Effector CD8-positive, alpha-beta T cell (primary cell): ENCODE data around the gene BLOC1S4.

Experiments used
- DNase-seq: peaks from one replicate; lab custom pipeline; 2025; lab: John Stamatoyannopoulos, UW

BLOC1S4 gene

DNA sequence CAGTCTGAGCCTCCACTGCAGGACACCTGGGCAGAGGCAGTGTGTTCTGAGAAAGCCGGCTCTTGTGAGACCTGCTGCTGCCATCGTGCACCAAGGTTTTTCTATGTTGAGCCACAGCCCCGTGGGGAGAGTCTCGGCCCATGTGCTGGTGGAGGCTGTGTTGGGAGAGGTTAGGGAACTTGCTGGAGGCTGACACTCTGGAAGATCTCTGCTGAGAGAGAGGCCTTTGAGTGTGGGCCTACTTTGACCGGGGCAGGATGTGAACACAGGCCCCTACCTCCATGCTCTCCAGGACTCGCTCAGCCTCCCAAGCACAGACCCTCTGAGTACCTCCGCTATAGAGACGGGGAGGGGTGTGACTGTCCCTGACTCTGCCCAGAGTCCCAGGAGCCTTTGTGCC is 23.6 kb upstream of the BLOC1S4 start:
- DNase-seq = no peak

DNA sequence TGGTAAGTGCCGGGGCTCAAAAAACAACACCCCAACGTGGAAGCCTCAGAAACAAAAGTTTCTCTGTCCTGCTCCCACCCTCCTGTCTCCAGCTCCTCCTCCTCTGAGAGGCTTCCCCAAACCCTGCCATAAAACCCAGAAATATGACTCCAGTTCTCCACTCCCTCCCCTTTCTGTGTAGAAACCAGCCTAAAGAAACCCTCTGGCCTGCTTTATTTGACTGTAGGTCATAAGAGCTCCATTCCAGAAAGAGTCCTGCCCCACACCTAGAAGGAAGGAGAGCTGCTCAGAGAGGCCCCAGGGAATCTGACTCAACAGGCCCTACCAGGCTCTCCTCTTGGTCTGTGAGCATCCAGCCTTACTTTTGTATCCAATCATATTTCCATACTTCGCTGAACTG is 23.2 kb upstream of the BLOC1S4 start:
- no peak for DNase-seq

DNA sequence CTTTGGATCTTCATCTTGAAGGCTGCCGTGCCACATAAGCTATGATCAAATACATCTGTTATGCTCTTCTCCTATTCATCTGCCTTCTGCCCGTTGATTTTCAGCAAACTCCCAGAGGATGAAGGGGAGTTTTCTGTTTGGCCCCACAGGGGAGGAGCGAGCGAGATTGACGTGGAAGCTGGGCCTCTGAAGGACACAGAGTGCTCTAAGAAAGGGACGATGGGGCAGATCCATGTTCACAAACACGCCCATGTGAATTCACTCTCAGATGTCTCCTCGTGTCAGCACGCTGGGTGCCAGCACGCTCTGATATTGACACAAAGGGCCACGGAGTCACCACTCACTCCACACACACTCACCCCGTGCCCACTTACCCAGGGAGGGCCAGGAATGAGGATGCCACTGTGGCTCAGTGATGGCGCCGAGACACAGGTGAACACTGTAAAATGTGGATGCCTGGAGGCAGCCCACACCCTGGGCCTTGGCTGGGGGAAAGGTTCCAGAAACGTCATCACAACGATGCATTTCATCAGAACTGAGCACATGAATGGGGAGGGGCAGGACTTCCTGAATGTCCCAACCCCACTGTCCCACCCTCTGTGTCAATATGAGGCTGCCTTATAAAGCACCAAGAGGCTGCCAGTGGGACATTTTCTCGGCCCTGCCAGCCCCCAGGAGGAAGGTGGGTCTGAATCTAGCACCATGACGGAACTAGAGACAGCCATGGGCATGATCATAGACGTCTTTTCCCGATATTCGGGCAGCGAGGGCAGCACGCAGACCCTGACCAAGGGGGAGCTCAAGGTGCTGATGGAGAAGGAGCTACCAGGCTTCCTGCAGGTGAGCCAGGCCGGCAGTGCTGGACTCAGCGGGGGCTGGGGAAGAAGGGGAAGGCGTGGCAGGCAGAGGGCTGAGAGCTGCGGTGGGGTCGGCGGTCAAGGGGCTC is 22.5 kb upstream of the BLOC1S4 start, which contains the start of gene S100P:
S100P (plus strand) TSS at position 648 of the 946 bp plus-strand sequence; CDS start at position 703, 55 bp downstream.
- DNase-seq = no peak

DNA sequence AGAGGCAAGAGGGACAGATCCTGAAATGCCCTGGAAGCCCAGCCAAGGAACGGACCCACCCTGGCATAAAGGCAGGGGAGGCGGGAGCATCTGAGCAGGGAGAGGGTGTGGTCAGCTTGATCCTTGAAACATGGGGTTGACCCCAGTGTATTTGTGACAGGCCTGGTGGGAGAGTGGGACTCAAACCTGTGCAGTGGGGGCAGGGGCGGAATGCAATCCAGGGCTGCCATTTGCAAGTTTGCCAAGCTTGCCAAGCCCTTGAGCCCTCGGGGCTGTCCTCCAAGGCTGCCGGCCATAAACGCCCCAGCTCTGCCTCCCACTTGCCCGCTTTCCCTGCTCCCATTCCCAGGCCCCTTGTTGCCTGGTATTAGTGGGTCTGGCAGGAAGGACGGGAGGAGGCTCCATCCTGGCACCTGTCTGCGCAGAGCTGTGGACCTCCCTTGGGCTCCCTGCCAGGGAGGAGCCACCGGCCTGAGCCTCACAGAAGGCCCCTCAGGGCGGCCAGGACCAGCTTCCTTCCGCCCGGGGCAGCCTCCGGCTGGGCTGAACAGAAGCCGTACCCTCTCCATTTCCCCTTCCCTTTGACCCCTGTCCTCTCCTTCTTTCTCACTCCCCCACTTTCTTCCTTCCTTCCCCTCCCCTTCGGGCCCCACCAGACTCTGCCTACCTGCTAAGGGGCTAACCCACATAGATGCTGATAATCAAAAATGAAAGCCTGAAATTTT is 21.6 kb upstream of the BLOC1S4 start:
- peak; percentile 12 for DNase-seq

DNA sequence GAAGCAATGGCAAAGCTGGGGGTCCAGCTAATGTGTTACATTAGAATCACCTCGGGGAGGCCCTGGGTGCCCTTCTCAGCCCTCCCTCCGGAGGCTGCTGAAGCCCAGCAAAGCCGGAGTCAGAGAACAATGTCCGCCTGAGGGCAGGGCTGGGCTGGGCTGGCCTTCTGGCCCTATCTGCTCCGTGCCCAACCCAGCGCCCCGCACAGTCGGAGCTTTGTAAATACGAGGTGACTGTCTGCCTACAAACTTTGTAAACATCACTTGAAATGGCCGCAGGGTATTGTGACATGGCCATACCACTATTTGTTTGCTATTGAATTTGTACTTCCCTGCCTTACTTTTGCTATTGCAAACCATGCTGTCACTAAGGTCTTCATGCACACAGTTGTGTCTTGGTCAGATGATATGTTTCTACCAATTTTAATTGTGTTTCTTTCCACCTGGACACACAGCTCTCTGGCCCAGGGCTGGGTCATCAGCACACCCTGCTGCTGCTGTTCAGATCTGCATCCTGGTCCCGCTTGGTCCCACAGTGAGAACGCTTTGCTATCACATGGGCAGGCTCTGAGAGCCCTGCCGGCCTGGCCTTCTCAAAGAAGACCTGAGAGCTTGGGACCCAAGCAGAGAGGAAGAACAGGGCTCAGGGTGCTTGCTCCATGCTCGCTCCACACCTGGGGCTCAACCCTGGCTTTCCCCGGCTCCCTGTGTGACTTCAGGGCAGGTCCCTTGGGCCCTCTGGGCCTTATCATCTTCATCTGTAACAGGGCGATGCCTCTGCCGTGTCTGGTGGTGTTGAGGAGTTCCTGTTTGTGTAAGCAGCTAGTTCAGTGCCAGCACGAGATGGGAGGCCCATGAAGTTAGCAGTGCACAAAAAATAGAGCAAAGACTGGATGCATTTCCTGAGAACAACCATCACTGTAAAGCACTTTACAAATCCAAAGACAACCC is 20.0 kb upstream of the BLOC1S4 start:
- no peak for DNase-seq

DNA sequence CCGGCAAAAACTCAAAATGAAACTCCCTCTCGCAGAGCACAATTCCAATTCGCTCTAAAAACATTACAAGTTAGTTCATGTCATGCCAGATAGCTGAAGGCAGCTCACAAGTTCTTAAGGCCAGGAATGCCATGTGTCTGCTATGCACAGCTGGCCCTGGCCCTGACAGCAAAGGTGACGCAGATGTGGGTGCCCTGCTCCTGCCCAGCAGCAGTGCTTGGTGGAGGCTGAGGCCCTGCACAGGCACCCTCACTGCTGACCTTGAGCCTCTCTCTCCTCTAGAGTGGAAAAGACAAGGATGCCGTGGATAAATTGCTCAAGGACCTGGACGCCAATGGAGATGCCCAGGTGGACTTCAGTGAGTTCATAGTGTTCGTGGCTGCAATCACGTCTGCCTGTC is 19.4 kb upstream of the BLOC1S4 start:
- DNase-seq = no peak

DNA sequence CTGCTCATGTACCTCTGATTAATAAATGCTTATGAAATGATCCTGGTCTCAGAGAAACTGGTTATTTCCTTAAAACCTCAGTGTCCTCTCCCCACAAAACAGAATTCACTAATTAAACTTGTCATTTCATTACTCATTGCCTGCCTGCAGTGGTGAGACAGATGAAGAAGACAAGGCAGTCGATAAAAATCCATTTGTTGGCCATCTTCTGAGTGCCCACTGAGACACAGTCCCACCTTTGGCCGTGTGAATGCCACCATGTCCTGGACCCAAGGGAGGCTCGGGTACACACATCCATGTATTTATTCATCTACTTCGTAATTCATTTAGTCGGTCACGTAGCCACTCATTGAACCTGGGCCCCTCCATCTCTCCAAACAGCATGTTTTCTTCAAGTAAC is 18.8 kb upstream of the BLOC1S4 start:
- no peak for DNase-seq

DNA sequence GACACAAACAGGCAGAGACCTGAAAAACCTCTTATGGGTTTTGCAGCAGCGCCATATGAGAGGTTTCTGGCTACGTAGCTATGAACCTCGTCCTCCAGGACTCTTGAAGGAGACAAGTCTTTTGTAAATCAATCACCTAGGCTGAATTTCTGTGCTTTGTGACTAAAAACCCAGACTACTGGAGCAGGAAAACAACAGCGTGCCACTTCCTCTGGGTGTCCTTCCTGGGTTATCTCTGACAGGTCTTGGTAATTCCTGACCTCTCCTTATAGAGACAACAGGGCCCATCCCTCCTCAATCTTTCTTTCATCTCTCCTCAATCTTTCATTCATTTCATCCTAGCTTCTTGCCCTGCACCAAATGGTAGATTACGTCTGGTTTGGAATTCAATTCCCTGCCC is 16.6 kb upstream of the BLOC1S4 start:
- no peak for DNase-seq

DNA sequence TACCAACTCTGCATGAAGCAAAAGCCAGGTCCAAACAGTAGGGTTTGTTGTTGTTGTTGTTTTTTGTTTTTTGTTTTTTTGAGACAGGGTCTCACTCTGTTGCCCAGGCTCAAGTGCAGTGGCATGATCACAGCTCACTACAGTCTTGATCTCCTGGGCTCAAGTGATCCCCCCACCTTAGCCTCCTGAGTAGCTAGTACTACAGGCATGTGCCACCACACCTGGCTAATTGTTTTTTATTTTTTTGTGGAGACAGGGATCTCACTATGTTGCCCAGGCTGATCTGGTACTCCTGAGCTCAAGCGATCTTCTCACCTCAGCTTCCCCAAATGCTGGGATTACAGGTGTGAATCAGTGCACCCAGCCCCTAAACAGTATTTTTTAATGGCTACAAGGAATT is 16.1 kb upstream of the BLOC1S4 start:
- no peak for DNase-seq

DNA sequence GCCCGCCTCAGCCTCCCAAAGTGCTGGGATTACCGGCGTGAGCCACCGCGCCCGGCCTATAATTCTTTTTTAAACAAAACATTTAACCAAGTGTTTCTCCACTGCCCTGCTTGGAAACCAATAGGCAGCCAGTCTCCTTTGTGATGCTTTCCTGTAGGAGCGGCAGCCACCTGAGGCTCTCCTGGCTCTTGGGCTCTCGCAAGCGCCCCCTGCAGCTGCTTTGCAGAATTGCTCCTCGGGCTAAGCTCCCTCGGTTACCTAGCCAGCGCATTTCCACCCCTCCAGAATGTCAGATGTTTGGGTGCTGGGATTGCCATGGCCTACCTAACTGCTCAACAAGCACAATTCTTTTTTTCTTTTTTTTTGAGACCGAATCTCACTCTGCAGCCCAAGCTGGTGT is 14.6 kb upstream of the BLOC1S4 start:
- DNase-seq = no peak

DNA sequence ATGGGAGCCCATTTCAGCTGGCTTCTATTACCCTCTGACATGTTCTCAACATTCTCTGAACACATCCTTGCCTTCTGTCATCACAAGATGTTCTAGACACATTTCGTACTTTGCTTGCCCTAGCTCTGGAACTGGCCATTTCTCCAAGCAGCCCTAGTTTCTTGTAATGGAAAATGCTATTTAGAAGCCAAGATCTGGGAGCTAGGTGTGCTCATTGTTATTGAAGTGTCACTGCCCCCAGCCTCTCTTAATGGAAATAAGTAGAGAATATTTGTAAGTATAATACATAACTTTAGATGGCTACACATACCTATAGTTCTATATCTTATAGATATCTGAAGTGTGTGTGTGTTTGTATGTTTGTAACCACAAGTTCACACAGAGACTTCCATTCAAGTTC is 13.2 kb upstream of the BLOC1S4 start:
- DNase-seq = no peak

DNA sequence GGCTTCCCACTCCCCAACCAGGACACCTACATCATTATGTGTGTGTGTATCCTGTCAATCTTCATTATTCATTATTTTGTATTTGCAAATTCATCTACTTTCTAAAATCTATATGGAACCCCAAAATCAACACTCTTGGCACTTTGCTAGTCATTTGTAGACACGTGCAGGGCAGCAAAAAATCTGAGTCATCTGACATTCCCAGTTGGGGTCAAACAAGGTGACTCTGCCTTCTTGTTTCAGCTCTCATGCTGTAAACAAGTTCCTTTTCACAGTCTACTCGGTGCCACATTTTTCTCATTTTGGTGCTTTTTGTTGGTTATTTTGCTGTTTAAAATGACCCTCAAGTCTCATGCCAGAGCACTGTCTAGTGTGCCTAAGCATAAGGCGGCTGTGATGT is 12.2 kb upstream of the BLOC1S4 start:
- DNase-seq = no peak

DNA sequence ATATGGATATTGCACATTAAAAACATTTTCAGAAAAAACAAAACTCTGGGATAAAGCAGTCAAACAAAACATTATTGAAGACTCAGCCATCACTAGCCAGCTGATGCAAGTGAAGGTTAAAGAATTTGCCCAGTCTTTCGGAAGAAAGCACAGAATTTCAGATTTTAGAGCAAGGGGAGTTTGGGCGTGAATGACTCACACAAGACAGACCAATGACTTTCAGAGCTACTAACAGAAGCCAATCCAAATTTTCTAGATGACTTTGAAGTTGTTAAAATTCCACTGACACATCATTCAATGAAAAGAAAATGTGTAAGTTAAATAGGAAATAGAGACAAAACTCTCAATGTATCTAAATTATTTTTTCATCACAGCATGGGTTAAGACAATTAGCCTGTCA is 10.3 kb upstream of the BLOC1S4 start:
- no peak for DNase-seq

DNA sequence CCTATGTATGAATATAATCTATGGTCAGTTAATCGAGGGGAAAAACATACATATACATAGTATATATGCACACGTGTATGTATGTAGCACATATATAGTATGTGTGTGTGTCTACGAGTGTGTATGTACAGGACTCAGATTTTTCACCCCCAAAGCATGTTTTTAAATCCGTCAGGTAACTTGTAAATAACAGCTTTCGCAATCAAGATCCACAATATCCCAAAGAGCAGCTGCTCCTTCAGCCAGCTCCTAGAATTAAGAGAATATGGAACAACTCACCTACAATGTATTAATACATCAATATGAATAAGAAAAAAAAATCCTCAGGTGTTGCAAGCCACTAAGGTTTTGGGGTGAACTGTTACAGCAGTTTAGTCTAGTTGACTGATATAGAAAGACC is 9.8 kb upstream of the BLOC1S4 start:
- no peak for DNase-seq

DNA sequence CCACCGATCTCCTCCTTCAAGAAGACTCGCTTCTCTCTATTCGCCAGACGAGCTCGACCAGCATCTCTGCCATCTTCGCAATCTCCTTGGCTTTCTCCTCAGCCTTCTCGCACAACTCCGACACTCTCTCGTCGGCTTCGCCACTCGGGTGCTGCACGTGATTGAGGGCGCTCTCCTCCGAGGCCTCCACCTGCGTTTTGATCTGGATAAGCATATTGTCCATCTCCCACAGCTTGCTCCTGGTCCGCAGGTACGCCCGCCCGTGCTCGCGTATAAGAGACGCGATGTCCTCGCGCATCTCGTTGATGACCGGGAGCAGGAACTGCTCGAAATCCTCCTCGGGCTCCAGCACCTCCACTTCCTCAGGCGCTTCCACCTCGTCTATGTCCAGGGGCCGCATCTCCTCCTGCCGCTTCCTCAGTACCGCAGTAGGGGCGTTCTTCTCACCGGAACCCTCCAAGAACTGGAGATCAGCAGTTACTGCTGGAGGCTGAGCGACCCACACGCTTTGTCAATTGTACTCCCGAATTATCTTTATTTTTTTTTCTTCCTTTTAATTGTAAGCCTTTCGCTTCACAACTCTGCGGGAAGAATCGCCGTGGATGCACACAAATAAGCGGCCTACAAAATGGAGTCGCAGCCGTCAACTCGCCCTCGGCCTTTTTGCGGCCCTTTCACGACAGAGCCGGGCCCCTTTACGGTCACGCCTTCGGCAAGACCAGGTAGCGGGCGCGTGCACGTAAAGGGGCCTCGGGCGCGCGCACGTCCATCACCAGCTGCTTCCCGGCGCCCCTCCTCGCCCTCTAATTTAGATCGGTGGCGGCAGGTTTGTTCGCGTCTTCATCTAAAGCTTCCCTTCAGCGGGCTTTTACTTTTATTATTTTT is 6.5 kb upstream of the BLOC1S4 start, which contains the start of gene MRFAP1L1:
MRFAP1L1 (minus strand) TSS at position 636 of the 885 bp plus-strand sequence; CDS start at position 400, 236 bp downstream.
- peak; percentile 96 for DNase-seq

DNA sequence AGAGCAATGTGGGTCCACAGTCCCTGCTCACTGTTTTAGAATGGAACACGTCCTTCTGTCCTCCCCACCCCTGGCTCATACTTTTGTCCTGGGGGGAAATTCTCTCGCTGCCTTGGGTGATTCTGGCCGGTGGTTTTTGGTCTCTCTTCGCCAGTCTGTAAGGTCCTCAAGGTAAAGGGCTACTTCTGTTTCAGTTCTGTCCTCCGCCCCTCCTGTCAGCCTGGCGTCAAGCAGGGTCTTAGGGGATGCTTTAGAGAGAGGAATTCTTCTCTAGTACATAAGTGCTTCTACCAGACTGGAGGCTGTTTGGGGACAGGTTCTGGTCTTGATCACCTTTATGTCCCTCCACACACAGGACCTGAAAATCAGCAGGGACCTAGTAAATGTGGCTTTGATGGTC is 5.7 kb upstream of the BLOC1S4 start:
- no peak for DNase-seq

DNA sequence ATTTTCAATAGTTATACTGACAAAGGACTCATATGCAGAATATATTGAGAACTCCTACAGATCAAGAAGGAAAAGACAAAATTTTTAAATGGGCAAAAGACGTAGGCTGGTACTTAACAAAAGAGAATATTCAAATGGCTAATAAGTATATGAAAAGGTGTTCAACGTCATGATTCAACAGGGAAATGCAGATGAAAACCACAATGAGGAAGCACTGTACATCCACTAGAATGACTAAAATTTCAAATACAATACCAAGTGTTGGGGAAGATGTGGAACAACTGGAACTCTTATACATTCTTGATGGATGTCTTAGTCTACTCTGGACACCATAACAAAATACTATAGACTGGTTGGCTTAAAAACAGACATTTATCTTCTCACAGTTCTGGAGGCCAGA is 5.0 kb upstream of the BLOC1S4 start:
- no peak for DNase-seq

DNA sequence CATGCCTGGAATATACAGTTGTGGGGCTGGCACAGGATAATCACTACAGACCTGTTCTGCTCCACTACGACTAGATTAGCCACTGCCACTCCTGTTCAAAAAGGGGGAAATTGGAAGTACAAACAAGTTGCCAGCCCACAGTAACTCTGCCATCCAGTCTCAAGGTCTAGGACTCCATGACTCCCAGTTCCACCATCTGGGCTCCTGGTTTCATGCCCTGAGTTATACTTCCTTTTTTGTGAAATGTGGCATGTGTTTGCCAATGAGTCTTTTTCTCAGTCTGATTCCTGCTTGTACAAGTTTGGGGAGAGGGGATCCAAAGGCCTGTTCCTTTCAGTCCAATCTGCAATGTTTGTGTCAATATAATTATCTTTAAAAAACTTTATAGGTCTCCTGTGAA is 1.0 kb upstream of the BLOC1S4 start:
- DNase-seq = no peak

DNA sequence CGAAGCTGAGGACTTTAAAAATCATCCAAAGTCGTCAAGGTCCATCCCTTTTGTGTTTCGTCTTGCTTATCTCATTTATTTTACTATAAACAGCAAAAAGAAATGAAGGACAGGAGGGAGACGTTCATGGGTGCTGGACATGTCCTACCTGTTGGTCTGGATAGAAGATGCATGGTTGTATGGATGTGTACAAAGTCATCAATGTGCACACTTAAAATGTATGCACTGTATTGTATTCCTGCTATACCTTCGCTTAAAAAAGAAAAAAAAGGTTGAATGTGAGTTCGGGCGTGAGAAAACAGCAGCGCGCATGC is 313 bp upstream of the BLOC1S4 start:
- DNase-seq = no peak

DNA sequence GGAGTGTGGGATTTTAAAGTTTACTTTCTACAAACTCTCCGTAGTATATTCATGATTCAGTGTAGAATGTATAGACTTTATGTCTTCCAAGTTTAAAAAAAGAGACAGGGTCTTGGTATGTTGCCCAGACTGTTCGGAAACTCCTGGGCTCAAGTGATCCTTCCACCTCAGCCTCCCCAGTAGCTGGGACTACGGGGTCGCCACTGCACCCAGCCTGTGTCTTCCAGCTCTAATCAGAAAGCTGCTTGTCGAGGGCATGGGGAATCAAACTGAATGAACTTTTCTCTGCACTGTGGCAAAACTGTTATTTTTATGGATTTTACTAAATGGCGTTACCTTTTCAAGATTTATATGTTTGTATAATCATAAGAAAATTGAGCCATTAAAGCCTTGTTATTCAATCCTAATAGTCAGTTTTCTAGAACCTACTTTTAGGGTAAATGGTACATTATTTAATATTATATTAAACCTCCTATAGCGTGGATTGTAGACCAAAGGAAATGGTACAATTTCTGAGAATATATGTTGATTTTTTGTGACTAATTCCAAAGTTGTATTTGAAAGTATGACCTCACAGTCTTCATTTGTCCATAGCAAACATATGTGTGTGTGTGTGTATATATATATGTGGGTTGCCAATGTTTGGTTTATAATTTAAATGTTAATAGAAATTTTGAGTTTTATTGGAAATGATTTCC is 1.1 kb downstream of the BLOC1S4 start:
- DNase-seq = no peak
